ENCODE results near the gene POLD3.
"Not testable (repeated sequence)": the region's sequence is repeated elsewhere in the genome, so short reads cannot be mapped to it uniquely, and the experiment has no call there.

GRCh38 chr11:74659124-74659523, 66.7 kb downstream of the POLD3 start:
- not testable (repeated sequence) for TF ChIP-seq POLR2AphosphoS5 (IDR thresholded peaks at IDR 0.05; ENCODE audit: insufficient read depth in 1 of 2, low read depth in 1 of 2)
- TF ChIP-seq, protein P1, sequence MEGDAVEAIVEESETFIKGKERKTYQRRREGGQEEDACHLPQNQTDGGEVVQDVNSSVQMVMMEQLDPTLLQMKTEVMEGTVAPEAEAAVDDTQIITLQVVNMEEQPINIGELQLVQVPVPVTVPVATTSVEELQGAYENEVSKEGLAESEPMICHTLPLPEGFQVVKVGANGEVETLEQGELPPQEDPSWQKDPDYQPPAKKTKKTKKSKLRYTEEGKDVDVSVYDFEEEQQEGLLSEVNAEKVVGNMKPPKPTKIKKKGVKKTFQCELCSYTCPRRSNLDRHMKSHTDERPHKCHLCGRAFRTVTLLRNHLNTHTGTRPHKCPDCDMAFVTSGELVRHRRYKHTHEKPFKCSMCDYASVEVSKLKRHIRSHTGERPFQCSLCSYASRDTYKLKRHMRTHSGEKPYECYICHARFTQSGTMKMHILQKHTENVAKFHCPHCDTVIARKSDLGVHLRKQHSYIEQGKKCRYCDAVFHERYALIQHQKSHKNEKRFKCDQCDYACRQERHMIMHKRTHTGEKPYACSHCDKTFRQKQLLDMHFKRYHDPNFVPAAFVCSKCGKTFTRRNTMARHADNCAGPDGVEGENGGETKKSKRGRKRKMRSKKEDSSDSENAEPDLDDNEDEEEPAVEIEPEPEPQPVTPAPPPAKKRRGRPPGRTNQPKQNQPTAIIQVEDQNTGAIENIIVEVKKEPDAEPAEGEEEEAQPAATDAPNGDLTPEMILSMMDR (IDR thresholded peaks at IDR 0.05), result not testable (repeated sequence)
